Islet precursor cell (in vitro differentiated cells): ENCODE measurements around the gene OVCH1.
"Not testable (repeated sequence)": the region's sequence is repeated elsewhere in the genome, so short reads cannot be mapped to it uniquely, and the experiment has no call there.

Experiments used
- DNase-seq: peaks from one replicate; pipeline ENCODE4 v3.0.0-alpha.2; 2018

The OVCH1 gene

DNA sequence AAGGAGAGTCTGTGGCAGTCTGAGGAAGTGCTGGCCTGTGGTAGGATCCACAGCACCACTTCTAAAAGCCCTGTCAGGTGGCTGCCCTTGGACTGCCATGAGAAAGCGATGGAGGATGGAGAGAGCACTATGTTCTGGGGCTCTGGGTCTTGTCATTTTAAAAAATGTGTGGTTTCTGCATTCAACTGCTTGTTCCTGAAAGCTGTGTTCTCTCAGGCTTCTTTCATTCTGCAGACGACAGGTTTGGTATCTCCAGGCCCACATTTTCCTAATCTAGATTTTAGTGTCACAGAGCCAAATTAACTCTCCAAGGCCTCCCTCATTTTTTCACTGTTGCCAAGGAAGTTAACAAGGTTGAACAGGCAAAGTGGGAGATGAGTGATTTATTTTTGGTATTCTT lies 10.5 kb downstream of the OVCH1 start:
- DNase-seq, result no peak

GRCh38 chr12:29463198-29463597 lies 34.3 kb downstream of the OVCH1 start:
- DNase-seq, result no peak

DNA sequence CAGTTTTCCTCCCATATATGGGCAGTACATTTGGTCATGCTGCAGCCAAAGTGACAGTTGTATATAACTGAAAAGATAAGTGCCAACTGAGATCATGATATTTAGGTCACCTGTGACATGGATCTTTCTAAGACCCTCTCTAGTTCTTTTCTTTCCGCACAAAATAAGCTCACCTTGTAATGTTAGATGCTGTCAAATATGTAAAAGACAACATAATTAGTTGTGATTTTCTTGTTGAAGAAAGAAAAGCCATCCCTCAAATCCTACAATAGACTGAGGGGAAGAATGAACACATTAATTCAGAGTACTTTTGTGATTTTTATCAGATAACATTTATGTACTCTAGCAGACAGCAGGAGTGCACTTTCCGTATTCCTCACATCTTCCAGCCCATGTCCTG lies 37.4 kb downstream of the OVCH1 start:
- DNase-seq, result no peak

DNA sequence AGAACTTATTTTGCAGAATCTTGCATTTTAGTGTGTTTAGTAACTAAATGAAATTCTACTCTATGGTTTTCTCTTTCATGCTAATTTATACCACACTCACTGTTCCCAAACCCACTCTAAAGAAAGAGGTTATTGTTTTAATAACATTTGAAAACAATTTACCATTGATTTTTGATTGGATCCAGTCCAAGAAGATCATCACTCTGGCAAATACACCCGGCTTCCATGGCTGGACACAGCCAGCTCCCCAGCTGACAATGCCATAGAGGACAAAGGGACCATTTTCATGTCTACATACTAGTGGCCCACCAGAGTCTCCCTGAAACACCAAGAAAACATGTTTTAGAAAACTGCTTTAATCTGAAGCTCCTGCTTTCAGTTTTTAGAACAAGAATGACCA lies 42.4 kb downstream of the OVCH1 start:
- DNase-seq, result no peak

DNA sequence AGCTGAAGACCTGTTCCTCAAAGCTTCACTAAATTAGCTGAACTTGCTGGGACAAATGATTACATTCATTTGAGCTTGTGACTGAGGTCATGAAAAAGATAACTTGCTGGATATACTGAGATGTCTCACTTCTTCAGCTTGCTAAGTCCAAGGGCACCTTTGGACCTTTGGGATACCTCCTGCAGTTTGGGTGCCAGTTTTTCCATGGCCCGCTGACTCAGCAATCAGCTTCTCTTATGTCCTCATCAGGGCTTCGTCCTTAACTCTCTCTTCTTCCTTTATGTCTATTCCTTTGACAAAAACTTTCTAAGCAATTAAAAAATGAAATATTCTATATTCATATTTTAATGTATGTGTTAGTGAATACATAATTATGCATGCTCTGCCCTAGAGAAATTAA lies 45.6 kb downstream of the OVCH1 start:
- no peak for DNase-seq

DNA sequence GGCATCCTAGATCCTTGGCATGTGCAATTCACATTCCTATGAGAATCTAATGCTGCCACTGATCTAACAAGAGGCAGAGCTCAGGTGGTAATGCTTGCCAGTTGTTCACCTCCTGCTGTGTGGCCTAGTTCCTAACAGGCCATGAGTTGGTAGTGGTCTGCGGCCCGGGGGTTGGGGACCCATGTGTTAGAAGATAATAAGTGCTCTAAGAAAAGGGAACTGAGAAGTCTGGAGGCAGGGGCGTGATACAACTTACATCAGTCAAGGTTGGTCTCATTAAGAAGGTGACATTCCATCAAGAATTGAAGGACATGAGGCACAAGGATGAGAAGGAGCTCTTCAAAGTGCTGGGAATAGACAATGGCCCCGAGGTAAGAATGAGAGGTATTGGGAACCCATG lies 49.3 kb downstream of the OVCH1 start:
- DNase-seq, result no peak

- no peak for DNase-seq
Measured at GRCh38 chr12:29447285-29447975, 50.1 kb downstream of the OVCH1 start.

GRCh38 chr12:29439506-29439905 lies 58.0 kb downstream of the OVCH1 start:
- no peak for DNase-seq

DNA sequence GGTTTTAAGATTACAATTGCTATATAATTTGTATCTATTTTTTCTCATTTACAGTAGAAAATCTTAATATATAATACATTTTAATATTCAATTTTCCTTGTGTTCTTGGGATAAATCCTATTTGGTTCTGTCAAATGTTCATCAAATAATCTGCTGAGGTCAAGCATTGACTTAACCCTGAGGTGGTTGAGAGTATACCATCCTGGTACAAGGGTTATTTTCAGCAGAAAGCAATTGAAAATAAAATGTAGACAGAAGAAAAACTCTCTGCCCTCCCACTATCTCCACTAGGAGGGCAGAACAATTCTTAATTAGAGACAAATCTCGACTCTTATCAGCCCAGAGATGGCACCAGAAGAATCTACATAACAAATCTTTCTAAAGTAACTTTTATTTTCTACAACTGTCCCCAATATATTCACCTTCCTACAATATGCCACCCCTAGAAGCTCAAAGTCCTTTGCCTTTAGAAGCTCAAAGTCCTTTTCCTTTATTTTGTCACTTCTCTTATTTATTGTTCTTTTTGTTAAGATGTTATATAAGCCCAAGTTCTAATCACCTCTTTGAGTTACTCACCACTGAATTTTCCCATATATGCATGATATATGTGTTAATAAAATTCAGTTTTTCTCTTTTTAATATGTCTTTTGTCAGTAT lies 58.6 kb downstream of the OVCH1 start:
- DNase-seq, result no peak

GRCh38 chr12:29437575-29437974 lies 59.9 kb downstream of the OVCH1 start:
- no peak for DNase-seq

- not testable (repeated sequence) for DNase-seq
Measured at GRCh38 chr12:29436815-29437214, 60.7 kb downstream of the OVCH1 start.

- no peak for DNase-seq
Measured at GRCh38 chr12:29431513-29431912, 66.0 kb downstream of the OVCH1 start.

DNA sequence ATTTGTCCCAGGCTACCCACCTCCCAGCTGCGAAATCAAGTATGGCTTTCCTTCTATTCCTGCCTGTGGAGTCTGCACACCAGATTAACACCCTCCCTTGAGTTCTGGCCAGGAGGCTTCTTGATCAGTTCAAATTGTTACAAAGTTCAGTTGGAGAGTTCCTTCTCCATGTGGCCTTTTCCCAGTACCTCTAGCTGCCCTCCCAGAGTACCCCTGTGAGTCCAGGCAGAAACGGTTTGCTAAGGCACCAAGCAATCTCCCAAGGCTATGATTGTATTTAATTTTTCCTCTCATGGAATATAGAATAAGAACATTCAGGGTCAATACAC lies 66.8 kb downstream of the OVCH1 start:
- DNase-seq, result no peak

DNA sequence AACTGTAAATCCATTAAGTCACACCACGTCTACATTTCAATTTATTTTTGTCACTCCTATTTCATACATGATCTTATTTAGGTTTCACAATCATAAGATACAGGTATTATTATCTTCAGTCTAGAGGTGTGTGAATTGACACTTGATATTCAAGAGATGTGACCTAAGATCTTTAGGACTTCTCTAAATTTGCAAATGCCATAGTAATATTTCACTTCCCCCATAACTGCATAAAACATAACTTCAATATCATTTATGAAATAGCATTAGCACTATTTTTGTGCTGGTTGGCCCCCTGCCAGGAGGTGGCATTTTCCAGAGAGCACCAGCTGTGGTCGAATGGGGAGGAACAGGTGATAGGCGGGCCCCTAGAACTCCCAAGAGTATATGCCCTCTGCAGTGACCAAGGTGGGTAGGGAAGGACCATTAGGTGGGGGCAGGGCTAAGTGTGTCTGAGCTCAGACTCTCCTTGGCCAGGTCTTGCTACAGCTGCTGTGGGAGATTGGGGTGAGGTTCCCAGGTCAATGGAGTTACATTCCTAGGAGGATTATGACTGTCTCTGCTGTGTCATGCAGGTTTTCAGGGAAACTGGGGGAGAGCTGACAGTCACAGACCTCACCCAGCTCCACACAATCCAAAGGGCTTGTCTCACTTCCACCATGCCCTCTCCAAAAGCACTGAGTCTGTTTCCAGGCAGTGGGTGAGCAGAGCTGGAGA lies 67.3 kb downstream of the OVCH1 start:
- DNase-seq, result no peak

- no peak for DNase-seq
Measured at GRCh38 chr12:29428633-29429032, 68.9 kb downstream of the OVCH1 start.

- peak; percentile 58 for DNase-seq
Measured at GRCh38 chr12:29427964-29428363, 69.5 kb downstream of the OVCH1 start.

DNA sequence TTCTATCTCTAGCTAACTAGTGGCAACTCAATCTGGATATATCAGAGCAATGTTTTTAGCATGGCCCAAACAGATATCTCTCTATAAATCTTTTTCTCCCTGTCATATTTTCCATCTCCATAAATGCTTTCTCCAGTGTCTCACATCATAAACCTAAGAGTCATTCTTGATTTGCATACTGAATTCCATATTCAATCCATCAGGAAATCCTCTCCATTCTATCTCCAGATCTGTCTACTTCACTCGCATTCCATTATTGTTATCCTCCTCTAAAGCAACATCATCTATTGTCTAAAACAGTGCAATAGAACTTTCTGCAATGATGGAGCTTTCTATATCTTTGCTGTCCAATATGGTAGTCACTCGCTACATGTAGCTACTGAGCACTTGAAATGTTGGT lies 71.0 kb downstream of the OVCH1 start:
- DNase-seq, result no peak

DNA sequence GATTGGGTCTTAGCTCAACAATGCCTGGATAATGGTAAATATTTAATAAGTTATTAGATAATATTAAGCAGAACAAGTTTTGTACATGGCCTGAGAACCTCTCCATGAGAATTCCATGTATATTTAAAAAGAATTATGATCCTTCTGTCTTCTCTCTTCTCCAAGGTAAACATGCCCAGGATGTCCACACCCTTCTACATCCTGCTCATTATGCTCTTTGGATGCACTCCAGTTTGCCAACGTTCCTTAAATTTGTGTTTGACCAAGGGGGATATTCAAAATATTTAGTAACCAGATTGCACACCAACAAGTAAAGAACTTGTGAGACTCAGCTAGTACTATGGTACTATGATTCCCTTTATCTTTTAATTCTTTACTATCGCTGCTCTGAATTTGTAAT lies 71.8 kb downstream of the OVCH1 start:
- no peak for DNase-seq

GRCh38 chr12:29416748-29417147 lies 80.7 kb downstream of the OVCH1 start:
- DNase-seq, result no peak

- DNase-seq, result no peak
Measured at GRCh38 chr12:29415111-29415510, 82.4 kb downstream of the OVCH1 start.

DNA sequence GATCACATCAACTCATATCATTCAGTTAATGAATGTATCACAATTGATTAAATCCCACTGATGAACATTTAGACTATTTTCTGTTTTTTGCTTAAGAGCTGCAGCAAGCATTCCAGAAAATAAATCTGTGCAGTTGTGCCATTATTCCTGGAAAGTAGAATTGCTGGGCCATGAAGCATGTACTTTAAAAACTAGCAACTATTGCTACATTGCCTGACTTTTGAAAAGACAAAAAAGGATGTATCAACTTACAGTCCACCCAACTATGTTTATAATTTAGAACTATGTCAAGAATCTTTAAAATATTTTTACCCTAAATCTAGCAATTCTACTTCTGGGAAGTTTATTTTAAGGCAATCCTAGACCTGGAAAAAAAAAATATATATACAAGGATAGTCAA lies 83.1 kb downstream of the OVCH1 start:
- no peak for DNase-seq

- DNase-seq, result no peak
Measured at GRCh38 chr12:29405561-29405960, 91.9 kb downstream of the OVCH1 start.

- no peak for DNase-seq
Measured at GRCh38 chr12:29403991-29404390, 93.5 kb downstream of the OVCH1 start.

GRCh38 chr12:29402437-29402836 lies 95.0 kb downstream of the OVCH1 start:
- DNase-seq, result no peak

GRCh38 chr12:29398495-29398894 lies 99.0 kb downstream of the OVCH1 start:
- DNase-seq, result no peak
